ENCODE measurements around the gene GPSM3.
"Not testable (repeated sequence)": the region's sequence is repeated elsewhere in the genome, so short reads cannot be mapped to it uniquely, and the experiment has no call there.

The GPSM3 gene

GRCh38 chr6:32149932-32150870, 42.2 kb downstream of the GPSM3 start:
- no peak for DNase-seq (ENCODE audit: low read depth)

GRCh38 chr6:32149092-32149755, 43.2 kb downstream of the GPSM3 start:
- DNase-seq (ENCODE audit: low read depth), result no peak

- DNase-seq (ENCODE audit: low read depth), result peak; percentile 68
Measured at GRCh38 chr6:32148289-32149091, 44.0 kb downstream of the GPSM3 start.

GRCh38 chr6:32147401-32148132, 44.9 kb downstream of the GPSM3 start:
- no peak for DNase-seq (ENCODE audit: low read depth)

- no peak for DNase-seq (ENCODE audit: low read depth)
Measured at GRCh38 chr6:32146687-32147086, 45.8 kb downstream of the GPSM3 start.

GRCh38 chr6:32146287-32146686, 46.2 kb downstream of the GPSM3 start:
- DNase-seq (ENCODE audit: low read depth), result no peak

GRCh38 chr6:32144238-32144637, 48.2 kb downstream of the GPSM3 start:
- not testable (repeated sequence) for DNase-seq (ENCODE audit: low read depth)

All from activated T-cell treated with anti-CD3 and anti-CD28 coated beads for 48 hours (primary cell).